Mesenteric fat pad (tissue), 1 donor: Measurements from ENCODE around the gene FAM120A. TPM values are rescaled to one million over a fixed set of nuclear protein-coding genes. Genes with fewer than 3 reads are reported as not detected.

Source experiments
- DNase-seq: peaks from one replicate; pipeline ENCODE4 v3.0.0-alpha.2; 2020; ENCODE audit warnings: low spot score
- total RNA-seq: library from RNA; stranded (reverse); fragmentation: NEBNext Ultra II Directional; extraction: Animal tissue kit (Norgen Biotek cat#: 25700); gene quantifications from one replicate; pipeline ENCODE4 v1.2.1, GENCODE V29; 2021
- donor health status: DM: yes; HTN: yes; CAD: no.

The FAM120A gene
- total RNA-seq, 1 donor from 2014 or later, result 98.0 TPM

DNA sequence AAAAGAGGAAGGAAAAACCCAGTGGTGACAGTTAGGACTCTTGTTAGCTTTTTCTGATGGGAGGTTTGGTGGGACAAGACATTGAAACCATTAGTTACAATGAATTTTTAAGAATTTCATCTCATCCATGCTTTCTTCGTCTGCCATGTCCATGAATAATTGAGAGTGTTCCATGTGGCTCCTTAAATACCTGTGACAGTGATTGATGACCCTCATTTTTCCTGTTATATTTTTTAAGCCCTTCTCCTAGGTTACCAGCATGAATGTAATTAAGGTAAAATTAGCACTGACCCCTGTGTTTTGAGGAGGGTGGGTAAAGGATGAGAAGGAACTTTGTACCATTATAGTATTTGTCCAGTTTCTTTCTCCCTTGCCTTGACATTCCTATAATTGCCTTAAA is 101.4 kb downstream of the FAM120A start:
- no peak for DNase-seq

DNA sequence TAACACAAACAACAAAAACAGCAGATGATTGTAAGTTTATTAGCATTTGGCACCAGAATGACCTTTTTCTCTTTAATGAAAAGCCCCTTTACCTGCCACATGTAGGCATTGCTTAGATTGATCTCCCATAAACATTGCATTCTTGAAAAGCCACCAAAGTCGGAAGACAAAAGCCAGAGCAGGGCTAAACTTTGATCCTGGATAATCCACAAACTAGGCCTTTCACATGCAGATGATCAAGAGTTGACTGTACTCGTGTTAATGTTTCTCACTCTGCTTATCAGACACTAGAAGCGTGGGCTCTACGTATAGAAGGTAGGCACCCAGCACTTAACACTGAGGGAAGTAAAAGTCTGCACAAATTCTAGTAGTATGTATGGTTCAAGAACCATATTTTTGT is 103.9 kb downstream of the FAM120A start:
- no peak for DNase-seq

DNA sequence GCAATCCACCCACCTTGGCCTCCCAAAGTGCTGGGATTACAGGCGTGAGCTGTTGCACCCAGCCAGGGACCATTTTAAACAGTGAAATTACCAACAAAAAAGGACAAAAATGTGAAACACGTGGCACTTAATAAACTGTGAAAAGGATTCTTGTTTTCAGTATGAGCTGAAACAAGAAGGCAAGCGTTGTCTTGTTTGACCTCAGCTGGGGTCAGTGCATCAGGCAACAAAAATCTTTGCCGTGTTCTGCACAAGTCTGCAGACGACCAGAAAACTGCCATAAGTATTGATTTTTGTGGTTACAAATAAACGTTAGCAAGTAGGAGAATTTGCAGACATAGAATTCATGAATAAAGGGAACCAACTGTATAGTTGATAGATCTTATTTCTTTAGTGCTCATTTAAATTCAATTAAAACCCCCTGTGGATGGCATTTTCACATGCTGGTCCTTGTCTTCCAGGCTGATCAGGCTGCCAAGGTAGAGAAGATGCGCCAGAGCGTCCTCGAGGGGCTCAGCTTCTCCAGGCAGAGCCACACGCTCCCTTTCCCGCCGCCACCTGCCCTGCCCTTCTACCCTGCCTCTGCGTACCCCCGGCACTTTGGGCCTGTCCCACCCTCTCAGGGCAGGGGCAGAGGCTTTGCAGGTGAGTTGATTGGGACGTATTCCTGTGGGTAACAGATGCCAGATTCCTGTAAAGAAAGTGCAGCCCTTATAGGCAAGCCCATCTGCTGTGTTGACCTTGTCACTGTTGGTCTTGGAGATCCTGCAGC is 106.1 kb downstream of the FAM120A start:
- no peak for DNase-seq

DNA sequence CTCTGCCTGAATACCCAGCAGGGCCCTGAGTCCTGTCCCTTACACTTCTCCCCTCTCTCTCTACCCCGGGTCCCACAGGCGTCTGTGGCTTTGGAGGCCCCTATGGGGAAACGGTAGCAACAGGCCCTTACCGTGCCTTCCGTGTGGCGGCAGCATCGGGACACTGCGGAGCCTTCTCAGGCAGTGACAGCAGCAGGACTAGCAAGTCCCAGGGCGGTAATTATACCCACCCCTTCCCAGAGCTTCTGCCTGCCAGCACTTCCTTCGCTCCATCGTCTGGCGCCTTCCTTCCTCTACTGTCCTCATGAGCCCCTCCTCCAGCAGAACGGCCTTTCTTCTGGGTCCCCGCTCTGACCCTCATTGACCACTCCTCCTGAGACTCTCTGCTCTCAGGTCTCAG is 107.0 kb downstream of the FAM120A start:
- DNase-seq, result no peak

DNA sequence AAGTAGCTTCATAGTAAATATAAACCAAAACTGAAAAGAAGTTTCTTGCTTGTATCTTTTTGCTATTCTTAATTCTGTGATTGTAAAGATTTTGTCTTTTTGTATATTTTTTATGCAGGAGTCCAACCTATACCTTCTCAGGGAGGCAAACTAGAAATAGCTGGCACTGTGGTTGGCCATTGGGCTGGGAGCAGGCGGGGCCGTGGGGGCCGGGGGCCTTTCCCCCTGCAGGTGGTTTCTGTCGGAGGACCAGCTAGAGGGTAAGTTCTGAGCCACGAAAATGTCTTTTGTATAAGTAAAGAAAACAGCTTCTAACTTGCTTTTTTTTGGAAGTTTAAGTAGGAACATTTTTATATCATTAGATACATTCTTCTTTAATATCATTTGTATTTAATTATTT is 109.5 kb downstream of the FAM120A start:
- DNase-seq, result no peak

DNA sequence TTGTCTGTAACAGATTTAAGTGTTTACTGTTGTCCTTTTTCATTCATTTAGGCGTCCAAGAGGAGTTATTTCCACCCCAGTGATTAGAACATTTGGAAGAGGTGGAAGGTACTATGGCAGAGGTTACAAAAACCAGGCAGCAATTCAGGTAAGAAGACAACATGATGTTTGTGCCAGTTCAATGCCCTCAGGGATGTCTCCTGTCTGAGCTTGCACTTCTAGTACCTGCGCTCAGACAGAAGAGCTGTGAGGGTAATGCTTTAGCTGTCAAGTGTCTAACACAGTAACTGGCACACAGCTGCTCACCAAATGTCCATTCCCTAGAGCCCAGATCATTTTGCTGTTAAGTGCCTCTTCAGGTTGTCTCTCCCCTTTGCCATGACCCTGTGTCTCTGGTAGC is 110.7 kb downstream of the FAM120A start:
- no peak for DNase-seq

DNA sequence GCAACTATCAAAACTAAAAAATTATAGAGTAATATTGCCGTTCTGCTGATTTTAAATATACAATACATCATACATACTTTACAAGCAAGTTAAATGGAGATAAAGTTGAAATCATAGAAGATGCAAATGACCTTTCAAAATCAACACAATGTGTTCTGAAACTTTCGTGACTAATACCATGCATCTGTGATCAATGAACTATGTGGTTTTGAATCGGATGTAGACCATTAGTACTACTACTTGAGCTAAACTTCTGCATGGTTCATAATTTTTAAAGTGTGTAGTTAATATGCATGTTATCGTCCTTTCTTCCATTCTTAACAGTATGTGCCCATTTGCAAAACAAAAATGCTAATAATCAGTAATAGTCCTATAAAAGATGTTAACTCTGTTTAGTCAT is 113.6 kb downstream of the FAM120A start:
- no peak for DNase-seq

DNA sequence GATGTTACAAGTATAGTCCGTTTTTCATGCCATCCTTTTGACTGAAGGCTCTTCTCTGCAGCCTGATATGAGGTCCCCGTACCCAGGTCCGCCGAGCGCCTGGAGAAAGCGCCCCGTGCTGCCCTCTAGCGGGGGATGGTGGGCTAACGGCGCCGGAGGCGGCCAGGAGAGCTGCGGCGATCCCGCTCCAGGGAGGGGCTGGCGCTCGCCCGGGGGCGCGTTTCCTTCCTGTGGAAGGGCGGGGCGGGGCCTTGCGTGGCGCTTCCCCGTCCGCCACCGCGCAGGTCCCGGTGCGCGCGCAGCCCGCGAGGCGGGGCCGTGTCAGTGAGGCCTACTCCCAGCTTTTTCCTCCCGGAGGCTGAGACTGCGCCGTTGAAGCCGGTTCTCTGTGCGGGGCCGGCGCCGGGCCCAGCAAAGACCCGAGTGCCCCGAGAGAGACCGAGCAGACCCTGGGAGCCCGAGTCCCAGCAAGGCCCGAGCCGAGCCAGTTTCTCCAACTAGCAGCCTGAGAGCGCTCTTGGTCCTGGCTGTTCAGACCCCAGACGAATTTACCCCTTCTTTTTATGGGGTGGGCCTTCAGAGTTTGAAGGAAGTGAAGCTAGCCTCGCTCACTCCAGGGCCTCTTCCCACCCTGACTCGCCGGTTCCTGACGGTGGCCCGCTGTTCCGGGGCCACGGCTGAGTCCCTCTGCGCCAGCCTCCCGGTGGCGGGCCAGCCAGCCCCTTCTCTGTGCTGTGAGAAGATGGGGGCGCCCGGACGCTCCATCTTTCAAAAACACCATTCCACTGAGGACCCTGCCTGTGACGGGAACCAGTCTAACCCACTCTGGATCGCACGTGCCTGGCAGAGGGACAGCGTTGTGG is 115.2 kb downstream of the FAM120A start:
- peak; percentile 100 for DNase-seq

DNA sequence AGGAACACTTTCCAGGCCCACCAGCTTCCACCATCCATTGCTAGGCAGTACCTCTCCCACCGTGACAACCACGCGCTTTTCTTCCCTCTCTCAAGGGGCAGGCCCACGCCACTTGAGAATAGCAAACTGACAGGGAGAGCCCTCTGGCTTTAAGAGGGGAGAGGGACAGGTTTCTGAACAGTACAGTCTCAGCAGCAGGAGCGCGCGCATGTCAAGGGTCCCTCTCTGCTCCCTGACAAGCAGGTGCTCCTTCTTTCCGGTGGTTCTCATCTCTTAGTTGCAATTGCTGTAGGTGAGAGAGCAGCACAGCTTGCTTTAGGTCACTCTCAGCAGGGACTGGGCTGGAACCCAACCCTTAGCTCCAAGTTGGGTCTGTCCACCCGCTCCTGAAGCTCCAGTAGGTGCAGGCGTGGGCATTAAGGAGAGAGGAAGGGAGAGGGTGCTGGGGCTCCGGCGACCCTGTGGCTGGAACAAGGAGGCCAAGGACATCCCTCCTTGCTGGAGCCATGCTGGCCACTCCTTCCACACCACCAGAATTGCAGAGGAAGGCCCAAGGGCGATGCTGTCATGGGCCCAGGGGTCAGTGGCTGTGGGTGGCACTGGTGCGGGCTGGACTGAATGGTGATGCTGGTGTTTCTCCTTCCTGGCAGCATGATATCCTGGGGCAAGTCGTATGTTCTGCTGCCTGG is 115.9 kb downstream of the FAM120A start:
- DNase-seq, result peak; percentile 71

DNA sequence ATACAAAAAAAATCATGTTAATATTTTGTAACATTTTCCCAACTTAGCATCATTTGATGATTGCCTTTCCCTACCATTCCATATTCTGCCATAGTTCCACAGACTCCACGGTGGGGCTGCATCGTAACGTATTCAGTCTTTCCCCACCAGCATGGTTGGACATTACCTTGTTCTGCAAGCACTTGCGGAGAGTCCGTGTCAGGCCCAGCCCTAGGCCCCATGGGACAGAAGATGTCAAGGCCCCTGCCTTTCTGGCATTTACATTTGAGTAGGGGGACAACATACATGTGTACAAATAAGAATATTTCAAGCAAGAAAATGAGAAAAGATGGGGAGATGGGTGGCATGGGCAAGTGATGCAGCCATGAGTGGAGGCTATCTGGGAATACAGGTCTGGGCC is 116.7 kb downstream of the FAM120A start:
- no peak for DNase-seq

DNA sequence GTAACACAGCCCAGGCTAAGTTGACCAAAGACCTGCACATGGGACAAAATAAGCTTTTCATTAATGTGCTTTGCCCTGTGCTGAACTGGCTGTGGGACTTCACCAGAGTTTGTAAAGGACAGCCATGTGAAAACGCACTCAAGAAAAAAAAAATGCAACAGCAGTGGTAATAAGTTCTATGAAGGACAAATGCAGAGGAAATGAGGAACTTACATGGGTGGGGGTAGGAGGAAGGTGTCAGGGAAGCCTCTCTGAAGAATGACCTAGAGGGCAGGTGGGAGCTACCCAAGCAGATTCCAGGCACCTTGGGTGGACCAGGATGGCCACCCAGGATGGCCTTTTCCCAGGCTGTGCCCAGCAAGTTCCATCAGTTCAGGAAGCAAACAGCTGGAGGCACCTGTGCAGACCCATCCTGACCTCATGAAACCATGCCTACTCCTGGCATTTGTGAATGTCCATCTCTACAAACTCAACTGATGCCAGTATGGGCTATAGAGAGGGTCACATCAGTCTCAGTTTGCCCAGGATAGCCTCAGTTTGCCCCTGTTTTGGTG is 118.2 kb downstream of the FAM120A start:
- no peak for DNase-seq

DNA sequence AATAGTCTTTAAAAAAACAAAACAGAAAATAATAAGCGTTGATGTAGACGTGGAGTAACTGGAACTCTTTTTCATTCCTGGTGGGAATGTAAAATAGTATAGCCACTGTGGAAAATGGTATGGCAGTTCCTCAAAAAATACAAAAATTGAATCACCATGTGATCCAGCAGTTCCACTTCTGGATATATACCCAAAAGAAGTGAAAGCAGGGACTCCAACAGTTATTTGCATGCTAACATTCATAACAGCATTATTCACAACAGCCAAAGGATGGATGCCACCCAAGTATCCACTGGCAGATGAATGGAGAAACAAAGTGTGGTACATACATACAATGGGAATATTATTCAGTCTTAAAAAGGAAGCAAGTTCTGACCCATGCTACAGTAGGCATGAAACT is 120.7 kb downstream of the FAM120A start:
- DNase-seq, result no peak

DNA sequence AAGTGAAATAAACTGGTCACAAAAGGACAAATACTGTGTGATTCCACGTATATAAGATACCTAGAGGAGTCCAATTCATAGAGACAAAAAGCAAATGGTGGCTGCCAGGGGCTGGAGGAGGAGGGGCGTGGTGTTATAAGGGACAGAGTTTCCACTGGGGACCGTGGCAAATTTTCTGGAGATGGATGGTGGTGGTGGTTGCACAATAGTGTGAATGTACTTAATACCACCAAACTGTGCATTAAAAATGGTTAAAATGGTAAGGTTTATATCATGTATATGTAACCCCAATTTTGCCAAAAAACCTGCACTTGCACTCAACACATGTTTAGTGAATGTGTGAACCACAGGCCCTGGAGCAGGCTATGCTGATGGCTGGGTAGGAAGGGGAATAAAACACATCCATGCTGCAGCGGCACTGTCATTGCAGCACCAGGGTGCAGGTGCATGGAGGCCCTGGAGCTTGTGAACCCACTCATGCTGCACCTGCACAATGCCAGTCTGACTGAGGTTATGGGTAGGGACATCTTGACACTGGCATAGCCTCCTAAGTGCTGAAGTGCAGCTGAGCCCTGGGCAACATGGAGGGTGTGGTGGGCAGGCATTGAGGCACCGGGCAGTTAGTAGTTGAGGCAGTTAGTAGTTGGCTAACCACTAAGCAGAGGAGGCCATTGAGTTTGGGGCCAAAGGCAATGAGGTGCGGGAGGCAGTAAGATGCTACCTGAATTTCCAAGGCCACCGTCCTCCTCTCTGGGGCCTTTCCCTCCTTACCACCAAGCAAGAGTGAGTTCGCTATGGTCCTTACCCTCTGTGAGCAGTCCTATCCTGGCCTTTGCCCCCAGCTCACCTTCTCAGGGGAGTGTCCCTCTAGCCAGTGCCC is 121.4 kb downstream of the FAM120A start:
- no peak for DNase-seq

DNA sequence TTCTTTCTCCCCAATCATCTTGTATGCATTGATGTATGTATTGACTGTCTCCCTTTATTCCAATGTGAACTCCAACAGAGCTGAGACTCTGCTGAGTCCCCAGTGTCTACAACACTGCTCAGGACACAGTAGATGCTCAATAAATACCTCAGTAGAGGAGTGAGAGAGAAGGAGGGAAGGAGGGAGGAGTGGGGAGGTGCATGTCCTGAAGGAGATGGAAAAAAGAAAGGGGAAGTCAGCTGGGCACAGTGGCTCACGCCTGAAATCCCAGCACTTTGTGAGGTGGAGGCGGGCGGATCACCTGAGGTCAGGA is 122.0 kb downstream of the FAM120A start:
- DNase-seq, result no peak

DNA sequence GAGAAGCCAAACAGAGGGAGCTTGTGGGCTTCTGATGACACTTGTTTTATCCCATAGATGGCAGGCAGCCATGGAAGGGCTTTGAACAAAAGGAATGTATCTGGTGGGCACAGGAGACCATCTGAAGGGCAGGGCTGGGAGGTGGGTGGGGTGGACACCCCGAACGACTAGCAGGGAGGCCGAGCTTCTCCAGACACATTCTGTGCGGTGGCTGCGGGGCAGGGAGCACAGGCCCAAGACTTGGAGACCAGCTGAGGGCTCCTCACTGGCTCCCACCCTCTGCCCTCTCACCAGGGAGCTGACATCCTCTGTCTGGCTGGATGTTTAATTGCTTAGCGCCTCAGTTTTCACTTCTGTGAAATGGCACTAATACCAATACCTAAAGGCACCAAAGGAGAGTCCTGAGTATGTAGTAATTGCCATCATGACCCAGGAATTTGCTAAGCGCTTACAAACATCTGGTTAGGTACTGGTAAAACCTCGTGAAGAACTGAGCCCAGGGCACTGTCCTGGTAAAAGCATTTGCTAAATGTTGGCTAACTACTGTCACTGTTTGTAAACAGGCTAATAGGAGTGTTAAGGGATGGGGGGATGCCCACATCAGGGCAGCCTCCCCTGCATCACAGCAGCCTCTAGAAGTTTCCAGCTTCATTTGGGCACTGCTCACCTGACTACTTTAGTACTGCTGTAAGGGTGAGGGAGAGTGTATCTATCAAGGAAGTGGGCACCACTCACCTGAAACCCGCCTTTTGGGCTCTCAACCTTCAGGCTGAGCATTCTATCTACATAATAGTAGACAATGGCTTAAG is 122.8 kb downstream of the FAM120A start:
- no peak for DNase-seq

DNA sequence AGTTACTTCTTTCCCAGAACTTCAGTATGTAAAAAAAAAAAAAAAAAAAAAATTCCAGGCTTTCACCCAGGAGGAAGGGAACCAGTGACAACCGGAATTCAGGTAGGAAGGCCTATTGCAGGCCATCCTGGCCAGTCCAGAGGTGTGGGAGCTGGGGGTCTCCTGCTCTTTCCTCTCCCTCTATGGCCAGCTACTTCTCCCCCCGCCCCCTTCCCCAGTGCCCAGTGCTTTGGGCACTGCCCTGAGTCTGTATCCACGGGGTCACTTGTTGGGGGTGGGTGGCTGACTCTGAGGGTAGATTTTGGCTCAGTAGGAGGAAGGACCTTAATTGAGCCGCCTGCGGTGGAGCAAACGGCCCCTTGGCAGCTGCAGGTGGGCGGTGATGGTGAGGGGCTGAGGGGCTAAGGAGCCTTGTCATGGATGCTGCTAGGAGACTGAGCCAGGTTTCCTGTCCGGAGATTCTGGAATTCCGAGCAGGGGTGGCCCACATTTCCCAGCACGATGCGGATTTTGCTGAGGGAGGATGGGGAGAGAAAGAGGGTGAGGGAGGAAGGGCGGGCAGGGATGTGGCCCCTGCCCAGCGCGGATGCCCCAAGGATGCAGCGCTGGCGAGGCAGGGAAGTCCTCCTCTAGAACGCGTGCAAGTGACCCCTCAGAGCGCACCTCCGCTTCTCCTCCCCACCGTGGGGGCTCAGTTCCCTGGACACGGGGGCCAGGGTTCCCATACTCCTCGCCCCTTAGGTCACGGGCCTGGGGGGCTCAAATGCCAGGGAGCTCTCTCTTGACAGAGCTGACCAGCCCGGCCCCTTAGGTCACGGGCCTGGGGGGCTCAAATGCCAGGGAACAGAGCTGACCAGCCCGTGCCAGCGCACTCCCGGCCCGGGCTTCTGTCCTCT is 123.7 kb downstream of the FAM120A start:
- peak; percentile 78 for DNase-seq

DNA sequence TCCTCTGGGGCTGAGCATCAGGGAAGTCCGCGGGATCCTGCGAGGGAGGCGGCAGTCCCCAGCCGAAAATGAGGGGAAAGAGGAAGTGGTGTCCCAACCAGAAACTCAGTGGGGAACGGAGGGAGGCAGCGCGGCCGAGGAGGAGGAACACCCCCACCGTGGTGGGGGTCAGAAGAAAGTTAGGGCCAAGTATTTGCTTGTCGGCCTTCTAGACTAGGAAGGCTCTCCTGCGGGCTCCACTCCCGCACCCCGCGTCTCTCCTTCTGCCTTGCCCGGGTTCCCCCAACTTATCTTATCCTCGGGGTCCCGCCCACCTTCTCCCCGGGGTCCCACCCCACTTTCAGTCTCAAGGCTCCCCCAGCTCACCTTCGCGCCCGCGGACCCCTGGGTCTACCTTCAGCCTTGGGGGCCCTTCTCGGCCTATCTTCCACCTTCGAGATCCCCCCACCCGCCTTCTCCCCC is 124.3 kb downstream of the FAM120A start:
- DNase-seq, result peak; percentile 90

DNA sequence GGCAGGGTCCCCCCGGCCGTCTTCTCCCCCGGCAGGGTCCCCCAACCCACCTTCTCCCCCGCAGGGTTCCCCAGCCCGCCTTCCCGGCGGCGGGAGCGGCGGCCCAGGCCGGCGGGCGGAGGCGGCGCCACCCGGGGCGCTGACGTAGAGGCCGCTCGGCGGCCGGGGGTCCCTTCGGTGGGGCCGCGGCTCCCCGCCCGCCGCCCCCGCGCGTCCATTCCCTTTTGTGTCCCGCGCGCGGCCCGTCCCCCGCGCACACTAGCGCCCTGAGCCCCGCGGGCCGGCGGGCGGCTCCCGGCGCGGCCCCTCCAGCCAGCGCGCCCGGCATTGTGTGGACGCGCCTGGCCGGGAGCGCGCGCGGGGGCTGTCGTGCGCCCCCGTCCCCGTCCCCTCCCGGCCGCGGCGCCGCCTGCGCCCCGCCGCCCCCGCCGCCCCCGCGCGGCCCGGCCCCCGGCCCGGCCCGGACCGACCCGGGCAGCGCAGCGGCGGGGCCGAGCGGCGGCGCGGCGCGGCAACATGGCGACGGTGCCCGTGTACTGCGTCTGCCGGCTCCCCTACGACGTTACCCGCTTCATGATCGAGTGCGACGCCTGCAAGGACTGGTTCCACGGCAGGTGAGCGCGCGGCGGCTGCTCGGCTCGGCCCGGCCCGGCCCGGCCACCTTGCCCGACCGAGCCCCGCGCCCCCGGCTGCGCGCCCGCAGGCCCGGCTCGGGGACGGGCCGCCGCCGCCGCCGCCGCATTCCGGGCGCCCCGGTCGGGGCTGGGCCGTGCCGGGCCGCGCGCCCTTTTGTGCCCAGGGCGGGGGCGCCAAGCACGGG is 125.0 kb downstream of the FAM120A start, which contains the start of gene PHF2:
Gene PHF2 (plus strand): TSS at position 327 of the 820 bp plus-strand sequence. CDS start 190 bp downstream, at position 517.
- peak; percentile 88 for DNase-seq
